ENCODE data around the gene RIC8B.
"Not testable (repeated sequence)": the region's sequence is repeated elsewhere in the genome, so short reads cannot be mapped to it uniquely, and the experiment has no call there.

DNA sequence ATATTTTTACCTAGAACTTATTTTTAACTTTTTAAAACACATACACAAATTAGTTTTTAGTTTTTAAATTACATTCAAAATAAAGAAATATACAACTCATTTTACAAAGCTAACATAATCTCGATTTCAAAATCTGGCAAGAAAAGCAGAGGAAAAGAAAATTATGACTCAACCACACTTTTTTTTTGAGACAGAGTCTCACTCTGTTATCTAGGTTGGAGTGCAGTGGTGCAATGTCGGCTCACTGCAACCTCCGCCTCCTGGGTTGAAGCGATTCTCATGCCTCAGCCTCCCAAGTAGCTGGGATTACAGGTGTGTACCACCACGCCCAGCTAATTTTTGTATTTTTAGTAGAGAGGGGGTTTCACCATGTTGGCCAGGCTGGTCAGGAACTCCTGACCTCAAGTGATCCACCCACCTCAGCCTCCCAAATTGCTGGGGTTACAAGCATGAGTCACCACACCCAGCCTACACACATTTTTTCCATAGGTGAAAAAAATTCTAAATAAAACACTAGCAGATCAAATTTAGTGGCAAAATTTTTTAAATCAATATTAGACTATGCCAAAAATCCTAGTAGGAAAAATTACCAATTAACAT, 47.8 kb upstream of the RIC8B start:
- TF ChIP-seq, protein P1, sequence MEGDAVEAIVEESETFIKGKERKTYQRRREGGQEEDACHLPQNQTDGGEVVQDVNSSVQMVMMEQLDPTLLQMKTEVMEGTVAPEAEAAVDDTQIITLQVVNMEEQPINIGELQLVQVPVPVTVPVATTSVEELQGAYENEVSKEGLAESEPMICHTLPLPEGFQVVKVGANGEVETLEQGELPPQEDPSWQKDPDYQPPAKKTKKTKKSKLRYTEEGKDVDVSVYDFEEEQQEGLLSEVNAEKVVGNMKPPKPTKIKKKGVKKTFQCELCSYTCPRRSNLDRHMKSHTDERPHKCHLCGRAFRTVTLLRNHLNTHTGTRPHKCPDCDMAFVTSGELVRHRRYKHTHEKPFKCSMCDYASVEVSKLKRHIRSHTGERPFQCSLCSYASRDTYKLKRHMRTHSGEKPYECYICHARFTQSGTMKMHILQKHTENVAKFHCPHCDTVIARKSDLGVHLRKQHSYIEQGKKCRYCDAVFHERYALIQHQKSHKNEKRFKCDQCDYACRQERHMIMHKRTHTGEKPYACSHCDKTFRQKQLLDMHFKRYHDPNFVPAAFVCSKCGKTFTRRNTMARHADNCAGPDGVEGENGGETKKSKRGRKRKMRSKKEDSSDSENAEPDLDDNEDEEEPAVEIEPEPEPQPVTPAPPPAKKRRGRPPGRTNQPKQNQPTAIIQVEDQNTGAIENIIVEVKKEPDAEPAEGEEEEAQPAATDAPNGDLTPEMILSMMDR (IDR thresholded peaks at IDR 0.05; ENCODE audit: borderline replicate concordance, extremely low read depth, low read length, poor library complexity, severe bottlenecking) = not testable (repeated sequence)
- TF ChIP-seq EZH2 (IDR thresholded peaks at IDR 0.05; ENCODE audit: borderline replicate concordance, low read depth, low read length, severe bottlenecking) = not testable (repeated sequence)
